GM13976 (cell line): ENCODE results near the gene EFEMP1.

ENCODE experiments used
- DNase-seq: peaks from one replicate; pipeline ENCODE4 v3.0.0; 2012; ENCODE audit warnings: low spot score
- in situ Hi-C: fragments of 300-500 bp; cut with MboI; formaldehyde crosslinking; loops from one replicate; pipeline ENCODE4 v1.12.0; 2022; ENCODE audit warnings: low sequenced_read_pairs, mixed read lengths, inconsistent platforms; ENCODE audit not compliant: unreplicated experiment
- TF ChIP-seq, protein P1 (sequence below): IDR thresholded peaks from 2 replicates; pipeline ENCODE4 v1.5.1; 2012; ENCODE audit warnings: borderline replicate concordance, mild to moderate bottlenecking; ENCODE audit not compliant: insufficient read depth; ENCODE audit errors: extremely low read depth, missing control alignments, control extremely low read depth

The EFEMP1 gene

GRCh38 chr2:55880416-55881143 lies 43.0 kb downstream of the EFEMP1 start:
- TF ChIP-seq, protein P1, sequence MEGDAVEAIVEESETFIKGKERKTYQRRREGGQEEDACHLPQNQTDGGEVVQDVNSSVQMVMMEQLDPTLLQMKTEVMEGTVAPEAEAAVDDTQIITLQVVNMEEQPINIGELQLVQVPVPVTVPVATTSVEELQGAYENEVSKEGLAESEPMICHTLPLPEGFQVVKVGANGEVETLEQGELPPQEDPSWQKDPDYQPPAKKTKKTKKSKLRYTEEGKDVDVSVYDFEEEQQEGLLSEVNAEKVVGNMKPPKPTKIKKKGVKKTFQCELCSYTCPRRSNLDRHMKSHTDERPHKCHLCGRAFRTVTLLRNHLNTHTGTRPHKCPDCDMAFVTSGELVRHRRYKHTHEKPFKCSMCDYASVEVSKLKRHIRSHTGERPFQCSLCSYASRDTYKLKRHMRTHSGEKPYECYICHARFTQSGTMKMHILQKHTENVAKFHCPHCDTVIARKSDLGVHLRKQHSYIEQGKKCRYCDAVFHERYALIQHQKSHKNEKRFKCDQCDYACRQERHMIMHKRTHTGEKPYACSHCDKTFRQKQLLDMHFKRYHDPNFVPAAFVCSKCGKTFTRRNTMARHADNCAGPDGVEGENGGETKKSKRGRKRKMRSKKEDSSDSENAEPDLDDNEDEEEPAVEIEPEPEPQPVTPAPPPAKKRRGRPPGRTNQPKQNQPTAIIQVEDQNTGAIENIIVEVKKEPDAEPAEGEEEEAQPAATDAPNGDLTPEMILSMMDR = no peak
- DNase-seq = no peak
- in situ Hi-C loops = no loop called here

GRCh38 chr2:55879976-55880375 lies 43.6 kb downstream of the EFEMP1 start:
- DNase-seq = no peak

GRCh38 chr2:55877087-55877436 lies 46.5 kb downstream of the EFEMP1 start:
- in situ Hi-C loops = no loop called here
- no peak for DNase-seq
- TF ChIP-seq, protein P1 = no peak

More at GRCh38 chr2:55879976-55880375, 43.6 kb downstream of the EFEMP1 start:
- TF ChIP-seq, protein P1 = no peak
- in situ Hi-C loops = no loop called here

DNA sequence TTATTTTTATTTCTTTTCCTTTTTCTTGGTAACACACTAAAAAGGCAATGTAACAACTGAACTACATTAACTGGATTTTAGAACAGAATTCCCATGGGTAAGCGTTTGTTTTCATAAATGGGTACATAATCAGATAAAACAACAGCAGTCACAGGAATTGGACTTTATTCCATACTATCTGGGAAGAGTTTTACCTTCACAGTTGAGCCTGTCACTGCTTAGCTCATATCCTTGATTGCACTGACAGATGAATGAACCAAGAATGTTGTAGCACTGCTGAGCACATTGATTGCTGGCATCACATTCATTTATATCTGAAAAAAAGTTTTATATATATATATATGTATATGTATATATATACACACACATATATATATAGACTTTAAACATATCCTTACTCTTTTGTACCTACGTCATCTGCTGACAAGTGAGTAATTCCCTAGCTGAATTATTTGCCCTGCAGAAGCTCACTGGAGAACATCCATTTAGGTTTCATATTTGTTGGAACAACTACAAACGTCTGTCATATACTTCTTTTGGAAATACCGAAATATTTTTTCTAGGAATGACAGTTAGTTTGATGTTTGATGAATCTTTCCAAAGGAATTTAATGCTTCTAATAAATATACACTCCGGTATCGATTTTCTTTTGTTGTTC lies 47.0 kb downstream of the EFEMP1 start:
- no peak for DNase-seq
- in situ Hi-C loops = no loop called here
- TF ChIP-seq, protein P1 = no peak

GRCh38 chr2:55875434-55876135 lies 48.0 kb downstream of the EFEMP1 start:
- in situ Hi-C loops = no loop called here
- TF ChIP-seq, protein P1 = no peak

GRCh38 chr2:55874338-55874737 lies 49.2 kb downstream of the EFEMP1 start:
- TF ChIP-seq, protein P1 = no peak
- in situ Hi-C loops = no loop called here
- DNase-seq = no peak

More at GRCh38 chr2:55875434-55876135, 48.0 kb downstream of the EFEMP1 start:
- DNase-seq = no peak
